ENCODE measurements around the gene HEXA. TPM values are rescaled to one million over a fixed set of nuclear protein-coding genes. Genes with fewer than 3 reads are reported as not detected.

Gene HEXA
- total RNA-seq, 1 donor from 2014 or later = 82.7 TPM

- no peak for TF ChIP-seq CTCF (conservative IDR thresholded peaks at IDR 0.05; ENCODE audit: low read depth, low read length)
- no peak for DNase-seq (ENCODE audit: low read depth)
- no peak overlapping the region for H3K4me3 ChIP-seq (ENCODE audit: low read depth, low read length)
Measured at GRCh38 chr15:72331021-72331420, 44.8 kb downstream of the HEXA start.

- no peak overlapping the region for H3K4me3 ChIP-seq (ENCODE audit: low read depth, low read length)
- no peak for TF ChIP-seq CTCF (conservative IDR thresholded peaks at IDR 0.05; ENCODE audit: low read depth, low read length)
- no peak for DNase-seq (ENCODE audit: low read depth)
Measured at GRCh38 chr15:72323752-72324151, 52.1 kb downstream of the HEXA start.

GRCh38 chr15:72319985-72320671 is 55.7 kb downstream of the HEXA start, which contains the start of gene CELF6:
TSS of gene CELF6 (minus strand) at chr15:72320157. CDS start at chr15:72319874, 283 bp downstream.
- no peak for DNase-seq (ENCODE audit: low read depth)
- H3K4me3 ChIP-seq (ENCODE audit: low read depth, low read length) = peak within 1 kb of the TSS; percentile 62
- TF ChIP-seq CTCF (conservative IDR thresholded peaks at IDR 0.05; ENCODE audit: low read depth, low read length) = no peak

GRCh38 chr15:72319360-72319984 is 56.3 kb downstream of the HEXA start:
- H3K4me3 ChIP-seq (ENCODE audit: low read depth, low read length) = peak overlapping the region; percentile 62
- DNase-seq (ENCODE audit: low read depth) = no peak
- TF ChIP-seq CTCF (conservative IDR thresholded peaks at IDR 0.05; ENCODE audit: low read depth, low read length) = no peak

GRCh38 chr15:72318408-72318942 is 57.3 kb downstream of the HEXA start:
- no peak for TF ChIP-seq CTCF (conservative IDR thresholded peaks at IDR 0.05; ENCODE audit: low read depth, low read length)
- DNase-seq (ENCODE audit: low read depth) = no peak
- H3K4me3 ChIP-seq (ENCODE audit: low read depth, low read length) = no peak overlapping the region

GRCh38 chr15:72315706-72316370 is 60.0 kb downstream of the HEXA start:
- no peak for TF ChIP-seq CTCF (conservative IDR thresholded peaks at IDR 0.05; ENCODE audit: low read depth, low read length)
- no peak overlapping the region for H3K4me3 ChIP-seq (ENCODE audit: low read depth, low read length)
- DNase-seq (ENCODE audit: low read depth) = no peak
